Measurements from ENCODE around the gene MST1R. TPM values are rescaled to one million over a fixed set of nuclear protein-coding genes. Genes with fewer than 3 reads are reported as not detected.

Gene MST1R
- total RNA-seq, 2 experiments from 2014 or later, result 0.55 to 0.89 TPM

- ChIA-PET CTCF (no interaction called here), POLR2A (no interaction called here)
- Histone ChIP-seq H3K36me3 (ENCODE audit: insufficient read depth, low read length) (no peaks in the 10 kb centered on the region), H3K27ac (ENCODE audit: low read depth in 1 of 2, low read length in 2 of 2) (no peak overlapping the region), H3K27me3 (ENCODE audit: control insufficient read depth in 1 of 2, insufficient read depth in 2 of 2, low read length in 2 of 2) (no peaks in the 10 kb centered on the region), H3K4me3 (ENCODE audit: low read length) (no peak overlapping the region), H3K9me3 (ENCODE audit: control insufficient read depth in 1 of 2, insufficient read depth in 1 of 2, low read length in 2 of 2) (no peaks in the 10 kb centered on the region), H3K4me1 (ENCODE audit: insufficient read depth, low read length) (no peaks in the 10 kb centered on the region)
- no peaks in the 10 kb centered on the region for H3K9me3 Mint-ChIP-seq
- ATAC-seq (ENCODE audit: poor library complexity) (no peak), DNase-seq (no peak)
- no peak overlapping the region for H3K27ac Mint-ChIP-seq
- H3K4me1 Mint-ChIP-seq (ENCODE audit: low read depth), result no peaks in the 10 kb centered on the region
- no peaks in the 10 kb centered on the region for H3K27me3 Mint-ChIP-seq
- intact Hi-C loops (cut with DNase I, micrococcal nuclease), result no loop called here
- H3K4me3 Mint-ChIP-seq, result no peak overlapping the region
- H3K36me3 Mint-ChIP-seq (ENCODE audit: low read depth), result no peaks in the 10 kb centered on the region
- no peak for TF ChIP-seq CTCF (IDR thresholded peaks at IDR 0.05)
Measured at GRCh38 chr3:49883998-49884397, 19.7 kb downstream of the MST1R start.

- no peaks in the 10 kb centered on the region for H3K4me1 Mint-ChIP-seq (ENCODE audit: low read depth)
- ChIA-PET POLR2A (no interaction called here), CTCF (no interaction called here)
- no peak overlapping the region for H3K27ac Mint-ChIP-seq
- H3K9me3 ChIP-seq (ENCODE audit: control insufficient read depth in 1 of 2, insufficient read depth in 1 of 2, low read length in 2 of 2), result no peaks in the 10 kb centered on the region
- H3K4me1 ChIP-seq (ENCODE audit: insufficient read depth, low read length), result no peaks in the 10 kb centered on the region
- H3K36me3 Mint-ChIP-seq (ENCODE audit: low read depth), result no peaks in the 10 kb centered on the region
- TF ChIP-seq CTCF (IDR thresholded peaks at IDR 0.05), result no peak
- no peak overlapping the region for H3K4me3 ChIP-seq (ENCODE audit: low read length)
- H3K27ac ChIP-seq (ENCODE audit: low read depth in 1 of 2, low read length in 2 of 2), result no peak overlapping the region
- ATAC-seq (ENCODE audit: poor library complexity) (no peak), DNase-seq (no peak)
- H3K27me3 ChIP-seq (ENCODE audit: control insufficient read depth in 1 of 2, insufficient read depth in 2 of 2, low read length in 2 of 2), result no peaks in the 10 kb centered on the region
- no peaks in the 10 kb centered on the region for H3K9me3 Mint-ChIP-seq
- intact Hi-C loops (cut with DNase I, micrococcal nuclease), result no loop called here
- H3K27me3 Mint-ChIP-seq, result no peaks in the 10 kb centered on the region
- no peak overlapping the region for H3K4me3 Mint-ChIP-seq
- no peaks in the 10 kb centered on the region for H3K36me3 ChIP-seq (ENCODE audit: insufficient read depth, low read length)
Measured at GRCh38 chr3:49882166-49882565, 21.5 kb downstream of the MST1R start.

GRCh38 chr3:49880581-49881315 lies 22.9 kb downstream of the MST1R start:
- ChIA-PET POLR2A (no interaction called here), CTCF (interaction anchor here (0.6 kb wide), 1 partner anchor 68 kb away, joined by 3 read pairs; no protein-coding TSS in a partner anchor)
- no peaks in the 10 kb centered on the region for H3K4me1 ChIP-seq (ENCODE audit: insufficient read depth, low read length)
- H3K27ac Mint-ChIP-seq, result no peak overlapping the region
- H3K9me3 Mint-ChIP-seq, result no peaks in the 10 kb centered on the region
- no peak for TF ChIP-seq CTCF (IDR thresholded peaks at IDR 0.05)
- H3K27me3 Mint-ChIP-seq, result no peaks in the 10 kb centered on the region
- intact Hi-C loops (cut with DNase I, micrococcal nuclease), result no loop called here
- H3K27ac ChIP-seq (ENCODE audit: low read depth in 1 of 2, low read length in 2 of 2), result no peak overlapping the region
- H3K4me3 Mint-ChIP-seq, result no peak overlapping the region
- H3K27me3 ChIP-seq (ENCODE audit: control insufficient read depth in 1 of 2, insufficient read depth in 2 of 2, low read length in 2 of 2), result no peaks in the 10 kb centered on the region
- H3K4me3 ChIP-seq (ENCODE audit: low read length), result no peak overlapping the region
- no peaks in the 10 kb centered on the region for H3K36me3 Mint-ChIP-seq (ENCODE audit: low read depth)
- H3K9me3 ChIP-seq (ENCODE audit: control insufficient read depth in 1 of 2, insufficient read depth in 1 of 2, low read length in 2 of 2), result no peaks in the 10 kb centered on the region
- H3K4me1 Mint-ChIP-seq (ENCODE audit: low read depth), result no peaks in the 10 kb centered on the region
- ATAC-seq (ENCODE audit: poor library complexity) (no peak), DNase-seq (no peak)
- no peaks in the 10 kb centered on the region for H3K36me3 ChIP-seq (ENCODE audit: insufficient read depth, low read length)
